IMR-90 (cell line): ENCODE measurements around the gene PTGDR. TPM values are rescaled to one million over a fixed set of nuclear protein-coding genes. Genes with fewer than 3 reads are reported as not detected.

Source experiments
- ATAC-seq: fragments of 200-7000 bp; cut with Tn5 transposase; 2 replicates; pipeline ENCODE4 v1.9.1; 2020; ENCODE audit warnings: low read depth, mild to moderate bottlenecking, moderate library complexity
- BruUV-seq: library from RNA; stranded (reverse); fragments of 400-500 nt; replicated peaks from 2 replicates; lab custom pipeline; 2021; lab: Mats Ljungman, UMichigan
- CTCF ChIA-PET: fragments of 300-600 bp; formaldehyde crosslinking; extraction: SDS; loops from one replicate; lab custom pipeline; 2021; ENCODE audit warnings: antibody characterized with exemption; lab: Yijun Ruan, JAX
- POLR2A ChIA-PET: fragments of 300-600 bp; sonication (Branson Sonifier 250); formaldehyde crosslinking; loops from one replicate; lab custom pipeline; 2022; ENCODE audit warnings: antibody characterized with exemption; ENCODE audit not compliant: unreplicated experiment; lab: Charles Lee
- DNase-seq: peaks from one replicate; pipeline ENCODE4 v3.0.0; 2013
- H2AFZ ChIP-seq: replicated peaks from 2 replicates; pipeline ENCODE3; 2013; ENCODE audit warnings: low read length, mild to moderate bottlenecking; ENCODE audit not compliant: poor library complexity
- H2AK5ac ChIP-seq: 2 replicates; pipeline ENCODE4 v1.6.1; 2013; ENCODE audit warnings: low read depth, low read length, inconsistent platforms
- H2AK9ac ChIP-seq: replicated peaks from 2 replicates; pipeline ENCODE3; 2013; ENCODE audit warnings: mild to moderate bottlenecking, low read depth, low read length, moderate library complexity; ENCODE audit not compliant: poor library complexity
- H2BK120ac ChIP-seq: 2 replicates; pipeline ENCODE4 v1.6.1; 2013; ENCODE audit warnings: low read depth, low read length, inconsistent platforms
- H2BK15ac ChIP-seq: 3 replicates; pipeline ENCODE4 v1.6.1; 2013; ENCODE audit warnings: low read depth, low read length, inconsistent platforms
- H2BK20ac ChIP-seq: 2 replicates; pipeline ENCODE4 v1.6.1; 2013; ENCODE audit warnings: low read depth, mild to moderate bottlenecking, inconsistent platforms, low read length, moderate library complexity
- H2BK5ac ChIP-seq: 2 replicates; pipeline ENCODE4 v1.6.1; 2013; ENCODE audit warnings: mild to moderate bottlenecking, low read depth, low read length, inconsistent platforms; ENCODE audit not compliant: poor library complexity, severe bottlenecking
- H3K14ac ChIP-seq: replicated peaks from 2 replicates; pipeline ENCODE4 v1.6.1; 2013; ENCODE audit warnings: low read depth, low read length, inconsistent platforms
- H3K18ac ChIP-seq: 2 replicates; pipeline ENCODE4 v1.6.1; 2013; ENCODE audit warnings: low read depth, low read length, control low read depth
- H3K23ac ChIP-seq: 2 replicates; pipeline ENCODE4 v1.6.1; 2013; ENCODE audit warnings: low read depth, low read length, inconsistent platforms
- H3K27ac ChIP-seq: 2 replicates; pipeline ENCODE4 v1.5.1; 2013; ENCODE audit warnings: mild to moderate bottlenecking, control low read depth, low read length; ENCODE audit not compliant: insufficient read depth
- H3K27me3 ChIP-seq: 2 replicates; pipeline ENCODE4 v1.6.1; 2013; ENCODE audit warnings: low read length; ENCODE audit not compliant: control insufficient read depth, insufficient read depth
- H3K36me3 ChIP-seq: 2 replicates; pipeline ENCODE4 v1.6.1; 2013; ENCODE audit warnings: low read length, mixed read lengths; ENCODE audit not compliant: control insufficient read depth, insufficient read depth
- H3K4ac ChIP-seq: 2 replicates; pipeline ENCODE4 v1.6.1; 2013; ENCODE audit warnings: low read depth, low read length, inconsistent platforms
- H3K4me1 ChIP-seq: 2 replicates; pipeline ENCODE4 v1.6.1; 2013; ENCODE audit warnings: low read length, mixed read lengths; ENCODE audit not compliant: control insufficient read depth, insufficient read depth
- H3K4me2 ChIP-seq: 2 replicates; pipeline ENCODE4 v1.6.1; 2013; ENCODE audit warnings: low read depth, mild to moderate bottlenecking, control low read depth, low read length, moderate library complexity
- H3K4me3 ChIP-seq: 2 replicates; pipeline ENCODE4 v1.5.1; 2013; ENCODE audit warnings: low read depth, mild to moderate bottlenecking, control low read depth, low read length, moderate library complexity; ENCODE audit not compliant: insufficient read depth
- H3K56ac ChIP-seq: 2 replicates; pipeline ENCODE4 v1.6.1; 2013; ENCODE audit warnings: low read length, inconsistent platforms; ENCODE audit not compliant: insufficient read depth; ENCODE audit errors: extremely low read depth
- H3K79me1 ChIP-seq, 2 experiments: 2 replicates each; pipeline ENCODE4 v1.6.1; 2013; ENCODE audit warnings: low read length in 2 of 2, inconsistent platforms in 1 of 2, low read depth in 1 of 2
- H3K9ac ChIP-seq: 2 replicates; pipeline ENCODE4 v1.6.1; 2013; ENCODE audit warnings: low read depth, low read length, control low read depth
- H3K9me1 ChIP-seq: 2 replicates; pipeline ENCODE4 v1.6.1; 2013; ENCODE audit warnings: low read length, inconsistent platforms; ENCODE audit not compliant: insufficient read depth
- H3K9me3 ChIP-seq: 2 replicates; pipeline ENCODE4 v1.6.1; 2013; ENCODE audit warnings: low read length; ENCODE audit not compliant: control insufficient read depth, insufficient read depth
- H4K20me1 ChIP-seq: 2 replicates; pipeline ENCODE4 v1.6.1; 2013; ENCODE audit warnings: low read length, inconsistent platforms; ENCODE audit not compliant: insufficient read depth
- H4K5ac ChIP-seq: 2 replicates; pipeline ENCODE4 v1.6.1; 2013; ENCODE audit warnings: mild to moderate bottlenecking, low read depth, low read length, control low read depth
- H4K8ac ChIP-seq, 2 experiments: 2 replicates each; pipeline ENCODE4 v1.6.1; 2013; ENCODE audit warnings: low read depth in 2 of 2, low read length in 2 of 2, control low read depth in 1 of 2, inconsistent platforms in 1 of 2
- H4K91ac ChIP-seq: 2 replicates; pipeline ENCODE4 v1.6.1; 2013; ENCODE audit warnings: low read depth, low read length, inconsistent platforms; ENCODE audit not compliant: insufficient read depth
- BHLHE40 ChIP-seq: fragments of 150-350 bp; IDR thresholded peaks from 2 replicates; pipeline ENCODE4 v1.6.1; 2016; ENCODE audit warnings: mild to moderate bottlenecking, low read depth, low read length
- CEBPB ChIP-seq: IDR thresholded peaks from 2 replicates; pipeline ENCODE4 v1.6.1; 2012; ENCODE audit warnings: low read depth, low read length, improper control_type of control experiment
- CHD1 ChIP-seq: IDR thresholded peaks from 2 replicates; pipeline ENCODE4 v1.6.1; 2012; ENCODE audit warnings: low read depth, low read length, improper control_type of control experiment
- FOS ChIP-seq: fragments of 150-350 bp; IDR thresholded peaks from 2 replicates; pipeline ENCODE4 v1.6.1; 2016; ENCODE audit warnings: low read depth, low read length
- MAFK ChIP-seq: IDR thresholded peaks from 2 replicates; pipeline ENCODE4 v1.6.1; 2012; ENCODE audit warnings: low read depth, low read length, improper control_type of control experiment
- MAZ ChIP-seq: IDR thresholded peaks from 2 replicates; pipeline ENCODE4 v1.6.1; 2012; ENCODE audit warnings: low read depth, mild to moderate bottlenecking, low read length, improper control_type of control experiment, moderate library complexity, borderline replicate concordance
- MXI1 ChIP-seq: IDR thresholded peaks from 2 replicates; pipeline ENCODE4 v1.6.1; 2012; ENCODE audit warnings: low read depth, mild to moderate bottlenecking, low read length, moderate library complexity, borderline replicate concordance
- NFE2L2 ChIP-seq: fragments of 150-350 bp; IDR thresholded peaks from 2 replicates; pipeline ENCODE4 v1.6.1; 2016; ENCODE audit warnings: low read depth, mild to moderate bottlenecking, low read length
- POLR2A ChIP-seq: IDR thresholded peaks from 2 replicates; pipeline ENCODE4 v1.6.1; 2012; ENCODE audit warnings: mild to moderate bottlenecking, low read depth, low read length
- RAD21 ChIP-seq: IDR thresholded peaks from 2 replicates; pipeline ENCODE4 v1.6.1; 2012; ENCODE audit warnings: low read length, improper control_type of control experiment
- RCOR1 ChIP-seq: IDR thresholded peaks from 2 replicates; pipeline ENCODE4 v1.6.1; 2012; ENCODE audit warnings: mild to moderate bottlenecking, low read length, improper control_type of control experiment; ENCODE audit not compliant: insufficient replicate concordance
- RFX5 ChIP-seq: IDR thresholded peaks from 2 replicates; pipeline ENCODE4 v1.8.0; 2012; ENCODE audit warnings: low read depth, mild to moderate bottlenecking, low read length, moderate library complexity
- SMC3 ChIP-seq: fragments of 150-350 bp; IDR thresholded peaks from 2 replicates; pipeline ENCODE4 v1.6.1; 2016; ENCODE audit warnings: low read depth, mild to moderate bottlenecking, antibody characterized with exemption, low read length, moderate library complexity
- WGBS, 2 experiments: methylation state at CpG; one replicate each; pipeline versions ENCODE4 v1.1.5 to v1.1.7; 2013; ENCODE audit warnings: missing lambda C conversion rate in 2 of 2; ENCODE audit not compliant: insufficient read length in 1 of 2; ENCODE audit errors: extremely low coverage in 2 of 2; 5-methylcytosine and 5-hydroxymethylcytosine counted together
- dilution Hi-C: fragments of 300-500 bp; cut with HindIII; formaldehyde crosslinking; loops from one replicate; pipeline ENCODE4 v1.14.3; 2018; ENCODE audit warnings: low sequenced_read_pairs; ENCODE audit not compliant: unreplicated experiment
- in situ Hi-C: fragments of 300-500 bp; cut with MboI; formaldehyde crosslinking; loops from 3 replicates; pipeline ENCODE4 v1.14.3; 2019; ENCODE audit warnings: low sequenced_read_pairs, inconsistent platforms, mixed read lengths
- intact Hi-C: fragments of 100-400 bp; cut with micrococcal nuclease; formaldehyde crosslinking; loops from 2 replicates; pipeline ENCODE4 v1.10.0; 2022
- polyA plus RNA-seq, 3 experiments: library from polyadenylated mRNA; depleted of rRNA; stranded (reverse); fragments of >200 nt; gene quantifications; 2 replicates each; pipeline ENCODE4 v1.2.3, GENCODE V29; 2012; ENCODE audit warnings: low replicate concordance in 1 of 3
- total RNA-seq: library from RNA; depleted of rRNA; stranded (reverse); fragments of >200 nt; gene quantifications from 2 replicates; pipeline ENCODE4 v1.2.3, GENCODE V29; 2012
- TF ChIP-seq, protein P1 (sequence below): fragments of 150-350 bp; IDR thresholded peaks from 2 replicates; pipeline ENCODE4 v1.6.1; 2016; ENCODE audit warnings: low read depth, mild to moderate bottlenecking, low read length, moderate library complexity, borderline replicate concordance
- TF ChIP-seq, protein P2 (sequence below): conservative IDR thresholded peaks from 2 replicates; pipeline ENCODE4 v1.5.1; 2012; ENCODE audit warnings: mild to moderate bottlenecking, low read depth, low read length, improper control_type of control experiment
- TF ChIP-seq, protein P3 (sequence below): fragments of 150-350 bp; IDR thresholded peaks from 2 replicates; pipeline ENCODE4 v1.6.1; 2017; ENCODE audit warnings: mild to moderate bottlenecking, antibody characterized with exemption, low read length, low read depth

PTGDR gene
- total and polyA plus RNA-seq, 2 of the 4 experiments (the other 2 are of a cell fraction): not detected

DNA sequence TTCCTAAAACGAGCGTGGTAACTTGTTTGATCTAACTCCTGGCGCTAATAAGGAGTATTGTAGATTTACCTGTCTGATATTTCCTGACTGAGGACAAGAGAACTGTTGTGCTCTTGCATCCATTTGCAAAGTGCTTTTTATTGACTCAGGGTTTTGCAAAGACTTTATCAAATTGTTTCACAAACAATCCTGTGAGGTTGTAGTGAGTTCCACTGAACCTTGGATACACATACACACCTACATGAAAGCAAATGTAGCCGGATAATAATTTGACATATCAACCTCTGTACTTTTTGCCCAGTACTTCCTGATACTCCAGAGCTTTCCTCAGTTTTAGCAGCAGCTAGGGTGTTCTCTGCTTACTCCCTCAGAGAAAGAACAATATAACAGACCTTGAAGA is 39.9 kb downstream of the PTGDR start:
- H3K56ac ChIP-seq: no peak overlapping the region
- H3K23ac ChIP-seq: no peak overlapping the region
- ChIA-PET POLR2A (no interaction called here), CTCF (interaction anchor here (0.6 kb wide), 1 partner anchor 1799 kb away, joined by 3 read pairs; no protein-coding TSS in a partner anchor)
- H4K20me1 ChIP-seq: no peaks in the 10 kb centered on the region
- no peak overlapping the region for H3K14ac ChIP-seq
- DNase-seq (no peak), ATAC-seq (no peak)
- H2BK120ac ChIP-seq: no peak overlapping the region
- H2BK5ac ChIP-seq: no peak overlapping the region
- no peak overlapping the region for H3K9ac ChIP-seq
- no peak overlapping the region for H2AK5ac ChIP-seq
- H2BK15ac ChIP-seq: no peak overlapping the region
- no peak overlapping the region for H2BK20ac ChIP-seq
- in situ Hi-C loops: loop anchor here (25.0 kb wide), 1 partner anchor 380 kb away; the partner anchor contains the start of gene ERO1A
- no peak for TF ChIP-seq MAZ
- no peak for TF ChIP-seq CHD1
- no peak for TF ChIP-seq RAD21
- no peak for TF ChIP-seq BHLHE40
- no peak for TF ChIP-seq FOS
- TF ChIP-seq, protein P1, sequence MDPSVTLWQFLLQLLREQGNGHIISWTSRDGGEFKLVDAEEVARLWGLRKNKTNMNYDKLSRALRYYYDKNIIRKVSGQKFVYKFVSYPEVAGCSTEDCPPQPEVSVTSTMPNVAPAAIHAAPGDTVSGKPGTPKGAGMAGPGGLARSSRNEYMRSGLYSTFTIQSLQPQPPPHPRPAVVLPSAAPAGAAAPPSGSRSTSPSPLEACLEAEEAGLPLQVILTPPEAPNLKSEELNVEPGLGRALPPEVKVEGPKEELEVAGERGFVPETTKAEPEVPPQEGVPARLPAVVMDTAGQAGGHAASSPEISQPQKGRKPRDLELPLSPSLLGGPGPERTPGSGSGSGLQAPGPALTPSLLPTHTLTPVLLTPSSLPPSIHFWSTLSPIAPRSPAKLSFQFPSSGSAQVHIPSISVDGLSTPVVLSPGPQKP: no peak
- TF ChIP-seq, protein P2, sequence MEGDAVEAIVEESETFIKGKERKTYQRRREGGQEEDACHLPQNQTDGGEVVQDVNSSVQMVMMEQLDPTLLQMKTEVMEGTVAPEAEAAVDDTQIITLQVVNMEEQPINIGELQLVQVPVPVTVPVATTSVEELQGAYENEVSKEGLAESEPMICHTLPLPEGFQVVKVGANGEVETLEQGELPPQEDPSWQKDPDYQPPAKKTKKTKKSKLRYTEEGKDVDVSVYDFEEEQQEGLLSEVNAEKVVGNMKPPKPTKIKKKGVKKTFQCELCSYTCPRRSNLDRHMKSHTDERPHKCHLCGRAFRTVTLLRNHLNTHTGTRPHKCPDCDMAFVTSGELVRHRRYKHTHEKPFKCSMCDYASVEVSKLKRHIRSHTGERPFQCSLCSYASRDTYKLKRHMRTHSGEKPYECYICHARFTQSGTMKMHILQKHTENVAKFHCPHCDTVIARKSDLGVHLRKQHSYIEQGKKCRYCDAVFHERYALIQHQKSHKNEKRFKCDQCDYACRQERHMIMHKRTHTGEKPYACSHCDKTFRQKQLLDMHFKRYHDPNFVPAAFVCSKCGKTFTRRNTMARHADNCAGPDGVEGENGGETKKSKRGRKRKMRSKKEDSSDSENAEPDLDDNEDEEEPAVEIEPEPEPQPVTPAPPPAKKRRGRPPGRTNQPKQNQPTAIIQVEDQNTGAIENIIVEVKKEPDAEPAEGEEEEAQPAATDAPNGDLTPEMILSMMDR: no peak
- no peak for TF ChIP-seq MAFK
- TF ChIP-seq CEBPB: no peak
- no peak for TF ChIP-seq RFX5
- TF ChIP-seq RCOR1: no peak
- TF ChIP-seq NFE2L2: no peak
- TF ChIP-seq, protein P3, sequence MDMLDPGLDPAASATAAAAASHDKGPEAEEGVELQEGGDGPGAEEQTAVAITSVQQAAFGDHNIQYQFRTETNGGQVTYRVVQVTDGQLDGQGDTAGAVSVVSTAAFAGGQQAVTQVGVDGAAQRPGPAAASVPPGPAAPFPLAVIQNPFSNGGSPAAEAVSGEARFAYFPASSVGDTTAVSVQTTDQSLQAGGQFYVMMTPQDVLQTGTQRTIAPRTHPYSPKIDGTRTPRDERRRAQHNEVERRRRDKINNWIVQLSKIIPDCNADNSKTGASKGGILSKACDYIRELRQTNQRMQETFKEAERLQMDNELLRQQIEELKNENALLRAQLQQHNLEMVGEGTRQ: no peak
- no peak for TF ChIP-seq POLR2A
- TF ChIP-seq SMC3: no peak
- no peak for TF ChIP-seq MXI1
- no TSS peak for BruUV-seq
- H3K4me1 ChIP-seq: peaks cover 10% of the 10 kb centered on the region
- no peaks in the 10 kb centered on the region for H3K36me3 ChIP-seq
- no CpG with 5 or more reads among the region's 4 CpGs for WGBS, 2 experiments
- no peaks in the 10 kb centered on the region for H3K27me3 ChIP-seq
- no peak overlapping the region for H4K5ac ChIP-seq
- H3K4me2 ChIP-seq: no peak overlapping the region
- H4K91ac ChIP-seq: no peak overlapping the region
- no peak overlapping the region for H3K4ac ChIP-seq
- intact Hi-C loops: no loop called here
- H3K4me3 ChIP-seq: no peak overlapping the region
- H3K9me3 ChIP-seq: no peaks in the 10 kb centered on the region
- no peak overlapping the region for H2AK9ac ChIP-seq
- dilution Hi-C loops: no loop called here
- peaks cover 11 to 21% of the 10 kb centered on the region in 2 experiments; a peak in 2 of 4 replicates for H3K79me1 ChIP-seq
- H4K8ac ChIP-seq: no peak overlapping the region
- H3K27ac ChIP-seq: no peak overlapping the region
- peaks cover 4% of the 10 kb centered on the region; the same call in 1 of the 2 replicates for H3K9me1 ChIP-seq
- H3K18ac ChIP-seq: no peak overlapping the region
- no peak overlapping the region for H2AFZ ChIP-seq
